Effector CD8-positive, alpha-beta T cell (primary cell): ENCODE measurements around the gene TELO2.
A peak's percentile ranks its signal among the peaks of the same experiment; 100 is the strongest.

Source experiments
- DNase-seq: peaks from one replicate; lab custom pipeline; 2025; lab: John Stamatoyannopoulos, UW
- total RNA-seq, 4 experiments: gene quantifications; one replicate each; lab custom pipeline; 2026; lab: John Stamatoyannopoulos, UW

The TELO2 gene
- 49.2 to 58.2 (median 56.5) reads per million in 4 experiments for total RNA-seq

GRCh38 chr16:1492923-1493745 is at the start of gene TELO2:
Gene TELO2, plus strand, starts transcription at chr16:1493360. Its CDS starts 922 bp downstream, at chr16:1494282.
- DNase-seq: peak; percentile 85

- no peak for DNase-seq
Measured at GRCh38 chr16:1443403-1443973, 49.7 kb upstream of the TELO2 start.

GRCh38 chr16:1443980-1444729 is 49.0 kb upstream of the TELO2 start, which contains the start of gene CCDC154:
Gene CCDC154, minus strand, starts transcription at chr16:1444556. Its CDS starts 234 bp downstream, at chr16:1444322.
- DNase-seq: no peak

GRCh38 chr16:1444730-1445517 is 48.2 kb upstream of the TELO2 start:
- no peak for DNase-seq

- no peak for DNase-seq
Measured at GRCh38 chr16:1445518-1446203, 47.5 kb upstream of the TELO2 start.

GRCh38 chr16:1446296-1447080 is 46.7 kb upstream of the TELO2 start:
- no peak for DNase-seq

GRCh38 chr16:1447965-1448364 is 45.2 kb upstream of the TELO2 start:
- no peak for DNase-seq

GRCh38 chr16:1448536-1449116 is 44.5 kb upstream of the TELO2 start:
- DNase-seq: no peak

- no peak for DNase-seq
Measured at GRCh38 chr16:1449201-1449788, 43.9 kb upstream of the TELO2 start.

- no peak for DNase-seq
Measured at GRCh38 chr16:1450218-1450617, 42.9 kb upstream of the TELO2 start.

- no peak for DNase-seq
Measured at GRCh38 chr16:1450841-1451240, 42.3 kb upstream of the TELO2 start.

- no peak for DNase-seq
Measured at GRCh38 chr16:1451702-1452392, 41.3 kb upstream of the TELO2 start.

- no peak for DNase-seq
Measured at GRCh38 chr16:1452530-1452929, 40.6 kb upstream of the TELO2 start.

GRCh38 chr16:1453316-1453715 is 39.8 kb upstream of the TELO2 start:
- DNase-seq: no peak

GRCh38 chr16:1454561-1454960 is 38.6 kb upstream of the TELO2 start:
- DNase-seq: no peak

- no peak for DNase-seq
Measured at GRCh38 chr16:1455190-1456171, 37.7 kb upstream of the TELO2 start.

- no peak for DNase-seq
Measured at GRCh38 chr16:1456951-1457350, 36.2 kb upstream of the TELO2 start.
